Adipose tissue (tissue), 3 donors: ENCODE results near the gene SWT1. TPM values are rescaled to one million over a fixed set of nuclear protein-coding genes. Genes with fewer than 3 reads are reported as not detected.

ENCODE experiments used
- H3K27ac ChIP-seq: one replicate; pipeline ENCODE4 v1.5.1; 2013; ENCODE audit warnings: low read depth, low read length
- WGBS, 3 donors: extraction: QIAGEN DNeasy Blood & Tissue Kit; methylation state at CpG; one replicate each; pipeline ENCODE4 v1.1.7; 2013; 5-methylcytosine and 5-hydroxymethylcytosine counted together
- polyA plus RNA-seq, 3 donors: library from polyadenylated mRNA; stranded (reverse); fragments of 200-250 nt; gene quantifications; one replicate each; pipeline ENCODE4 v1.2.3, GENCODE V29; 2013
- donor health status: healthy with polysubstance abuse.
- donor health status: Bipolar disorder and iron deficiency.
- donor health status: healthy.

SWT1 gene
- 1 to 10 TPM; 1.7 to 5.5 (median 5.1) TPM for polyA plus RNA-seq

- peak within 1 kb of the TSS; percentile 99 for H3K27ac ChIP-seq
- 0% methylated on average over 52 to 63 of the region's 63 CpGs for WGBS, 3 donors
Measured at GRCh38 chr1:185156854-185157598, at the start of gene SWT1, which contains the start of gene TRMT1L. Gene SWT1 (plus strand): TSS chr1:185157167. CDS start chr1:185160842, 3,675 bp downstream. Gene TRMT1L (minus strand): TSS chr1:185156953. CDS start chr1:185156712, 241 bp downstream.

- H3K27ac ChIP-seq: no peak overlapping the region
Measured at GRCh38 chr1:185108321-185108720, 48.6 kb upstream of the SWT1 start.

GRCh38 chr1:185110145-185110544, 46.8 kb upstream of the SWT1 start:
- H3K27ac ChIP-seq: no peak overlapping the region

GRCh38 chr1:185111873-185112272, 45.1 kb upstream of the SWT1 start:
- no peak overlapping the region for H3K27ac ChIP-seq

- no peak overlapping the region for H3K27ac ChIP-seq
- WGBS, 3 donors: 84 to 92% (median 84%) methylated on average over 2 of the region's 2 CpGs
Measured at GRCh38 chr1:185112356-185112755, 44.6 kb upstream of the SWT1 start.

- WGBS, 3 donors: 72 to 78% (median 74%) methylated on average over 2 of the region's 2 CpGs
- no peak overlapping the region for H3K27ac ChIP-seq
Measured at GRCh38 chr1:185129708-185130107, 27.3 kb upstream of the SWT1 start.

- 79 to 100% (median 98%) methylated on average over 1 of the region's 1 CpG for WGBS, 3 donors
- H3K27ac ChIP-seq: no peak overlapping the region
Measured at GRCh38 chr1:185132534-185132933, 24.4 kb upstream of the SWT1 start.

GRCh38 chr1:185137896-185138545, 18.9 kb upstream of the SWT1 start:
- H3K27ac ChIP-seq: no peak overlapping the region
- WGBS, 3 donors: 90 to 95% (median 90%) methylated on average over 1 of the region's 1 CpG

GRCh38 chr1:185139246-185139645, 17.7 kb upstream of the SWT1 start:
- WGBS, 3 donors: 92 to 95% (median 94%) methylated on average over 4 of the region's 4 CpGs

GRCh38 chr1:185144233-185144632, 12.7 kb upstream of the SWT1 start:
- H3K27ac ChIP-seq: no peak overlapping the region

More at GRCh38 chr1:185139246-185139645, 17.7 kb upstream of the SWT1 start:
- no peak overlapping the region for H3K27ac ChIP-seq

- no peak overlapping the region for H3K27ac ChIP-seq
- WGBS, 3 donors: 91 to 96% (median 96%) methylated on average over 5 of the region's 5 CpGs
Measured at GRCh38 chr1:185151215-185151614, 5.8 kb upstream of the SWT1 start.

- WGBS, 3 donors: 65 to 81% (median 73%) methylated on average over 3 of the region's 3 CpGs
Measured at GRCh38 chr1:185152187-185152767, 4.7 kb upstream of the SWT1 start.

GRCh38 chr1:185154912-185155513, 2.0 kb upstream of the SWT1 start:
- H3K27ac ChIP-seq: no peak overlapping the region
- WGBS, 3 donors: 23 to 38% (median 34%) methylated on average over 2 of the region's 2 CpGs

More at GRCh38 chr1:185152187-185152767, 4.7 kb upstream of the SWT1 start:
- no peak overlapping the region for H3K27ac ChIP-seq

GRCh38 chr1:185155600-185156287, 1.2 kb upstream of the SWT1 start:
- 7 to 9% (median 9%) methylated on average over 11 of the region's 11 CpGs for WGBS, 3 donors
- H3K27ac ChIP-seq: no peak overlapping the region

GRCh38 chr1:185156288-185156853, 596 bp upstream of the SWT1 start:
- 0 to 1% (median 0%) methylated on average over 30 of the region's 30 CpGs for WGBS, 3 donors
- H3K27ac ChIP-seq: peak overlapping the region; percentile 99

- WGBS, 3 donors: 1 to 3% (median 2%) methylated on average over 20 of the region's 20 CpGs
Measured at GRCh38 chr1:185157599-185158412, 839 bp downstream of the SWT1 start.

GRCh38 chr1:185158800-185159199, 1.8 kb downstream of the SWT1 start:
- 55 to 83% (median 77%) methylated on average over 2 of the region's 2 CpGs for WGBS, 3 donors
- H3K27ac ChIP-seq: no peak overlapping the region

More at GRCh38 chr1:185157599-185158412, 839 bp downstream of the SWT1 start:
- H3K27ac ChIP-seq: no peak overlapping the region

GRCh38 chr1:185159966-185160365, 3.0 kb downstream of the SWT1 start:
- 94 to 100% (median 98%) methylated on average over 3 of the region's 3 CpGs for WGBS, 3 donors
- H3K27ac ChIP-seq: no peak overlapping the region
